Smooth muscle cell (in vitro differentiated cells): ENCODE results near the gene TMCC2. TPM values are rescaled to one million over a fixed set of nuclear protein-coding genes. Genes with fewer than 3 reads are reported as not detected.
A peak's percentile ranks its signal among the peaks of the same experiment; 100 is the strongest.

ENCODE experiments used
- DNase-seq: peaks from one replicate; lab custom pipeline; 2025; ENCODE audit not compliant: unreplicated experiment; lab: John Stamatoyannopoulos, UW
- H2AFZ ChIP-seq: fragments of 200-600 bp; sonication (generic); 2 replicates; pipeline ENCODE4 v1.6.0; 2016; ENCODE audit warnings: antibody characterized with exemption, low read depth, mild to moderate bottlenecking
- H3F3A ChIP-seq: fragments of 200-600 bp; sonication (generic); 2 replicates; pipeline ENCODE4 v1.6.0; 2017; ENCODE audit warnings: antibody characterized with exemption, low read depth
- H3K27ac ChIP-seq: fragments of 200-600 bp; sonication (generic); 2 replicates; pipeline ENCODE4 v1.5.1; 2016; ENCODE audit warnings: low read depth, mild to moderate bottlenecking
- H3K27me3 ChIP-seq: fragments of 200-600 bp; sonication (generic); 2 replicates; pipeline ENCODE4 v1.6.1; 2016; ENCODE audit warnings: low read depth, mild to moderate bottlenecking
- H3K36me3 ChIP-seq: fragments of 200-600 bp; sonication (generic); 2 replicates; pipeline ENCODE4 v1.5.1; 2016; ENCODE audit warnings: low read depth
- H3K4me1 ChIP-seq: fragments of 200-600 bp; sonication (generic); 2 replicates; pipeline ENCODE4 v1.5.1; 2016; ENCODE audit warnings: low read depth
- H3K4me2 ChIP-seq: fragments of 200-600 bp; sonication (generic); 2 replicates; pipeline ENCODE4 v1.6.0; 2016; ENCODE audit warnings: mild to moderate bottlenecking
- H3K4me3 ChIP-seq: fragments of 200-600 bp; sonication (generic); 2 replicates; pipeline ENCODE4 v1.5.1; 2016; ENCODE audit warnings: mild to moderate bottlenecking
- H3K79me2 ChIP-seq: fragments of 200-600 bp; sonication (generic); 2 replicates; pipeline ENCODE4 v1.6.0; 2016; ENCODE audit warnings: low read depth, mild to moderate bottlenecking
- H3K9ac ChIP-seq: fragments of 200-600 bp; sonication (generic); 2 replicates; pipeline ENCODE4 v1.6.0; 2016; ENCODE audit warnings: low read depth
- H3K9me3 ChIP-seq: fragments of 200-600 bp; sonication (generic); replicated peaks from 2 replicates; pipeline ENCODE4 v1.5.1; 2016; ENCODE audit warnings: low read depth
- H4K20me1 ChIP-seq: fragments of 200-600 bp; sonication (generic); 2 replicates; pipeline ENCODE4 v1.6.0; 2016; ENCODE audit warnings: low read depth
- CTCF ChIP-seq: fragments of 200-600 bp; sonication (generic); IDR thresholded peaks from 2 replicates; pipeline ENCODE4 v1.5.1; 2017; ENCODE audit warnings: borderline replicate concordance, mild to moderate bottlenecking, antibody characterized with exemption; ENCODE audit not compliant: insufficient read depth, poor library complexity, severe bottlenecking
- WGBS: methylation state at CpG from one replicate; pipeline ENCODE4 v1.1.7; 2016; ENCODE audit warnings: low lambda C conversion rate; 5-methylcytosine and 5-hydroxymethylcytosine counted together
- polyA plus RNA-seq: library from polyadenylated mRNA; unstranded; fragments of >200 nt; fragmentation: Nextera tagmentation; extraction: Ambion mirVana; gene quantifications from 2 replicates; pipeline ENCODE4 v1.2.1, GENCODE V29; 2016
- total RNA-seq: library from RNA; depleted of rRNA; stranded (reverse); fragments of >200 nt; gene quantifications from 2 replicates; pipeline ENCODE4 v1.2.3, GENCODE V29; 2014

Gene TMCC2
- total and polyA plus RNA-seq, 2 experiments from 2014 or later: 3.3 to 5.6 TPM

- Histone ChIP-seq H3K4me2 (peak overlapping the region; percentile 94), H3K9me3 (no peaks in the 10 kb centered on the region), H3K4me1 (peaks cover 60% of the 10 kb centered on the region), H3K4me3 (peak overlapping the region; percentile 83), H3F3A (no peaks in the 10 kb centered on the region), H4K20me1 (peaks cover 67% of the 10 kb centered on the region), H3K27ac (no peak overlapping the region), H2AFZ (no peak overlapping the region), H3K79me2 (peaks cover 68% of the 10 kb centered on the region), H3K9ac (no peak overlapping the region), H3K27me3 (no peaks in the 10 kb centered on the region), H3K36me3 (no peaks in the 10 kb centered on the region)
- no peak for TF ChIP-seq CTCF
- 45% methylated on average over 6 of the region's 6 CpGs for WGBS
- DNase-seq: no peak
Observed at GRCh38 chr1:205319081-205320018, 91.6 kb downstream of the TMCC2 start.

GRCh38 chr1:205321162-205321958 is 93.6 kb downstream of the TMCC2 start, which contains the start of gene NUAK2:
Gene NUAK2 (minus strand): TSS chr1:205321745. CDS start chr1:205321628, 117 bp downstream.
- Histone ChIP-seq H3K9ac (peak within 1 kb of the TSS; percentile 66), H3K4me2 (peak within 1 kb of the TSS; percentile 94), H3K36me3 (no peaks in the 10 kb centered on the region), H3K79me2 (peaks cover 48% of the 10 kb centered on the region), H3K4me3 (peak within 1 kb of the TSS; percentile 83), H3K27ac (peak within 1 kb of the TSS; percentile 25), H3K9me3 (no peaks in the 10 kb centered on the region), H3F3A (no peaks in the 10 kb centered on the region), H3K27me3 (no peaks in the 10 kb centered on the region), H4K20me1 (peaks cover 49% of the 10 kb centered on the region), H3K4me1 (peaks cover 45% of the 10 kb centered on the region), H2AFZ (peak within 1 kb of the TSS; percentile 67)
- peak; percentile 15 for TF ChIP-seq CTCF
- peak; percentile 68 for DNase-seq
- under 1% methylated on average over 73 of the region's 75 CpGs for WGBS

- Histone ChIP-seq H3K27me3 (no peaks in the 10 kb centered on the region), H3K36me3 (no peaks in the 10 kb centered on the region), H3F3A (no peaks in the 10 kb centered on the region), H3K9ac (no peak overlapping the region), H3K79me2 (peaks cover 42% of the 10 kb centered on the region), H3K4me3 (peak overlapping the region; percentile 83), H3K27ac (no peak overlapping the region), H3K4me2 (peak overlapping the region; percentile 94), H4K20me1 (peaks cover 44% of the 10 kb centered on the region), H3K9me3 (no peaks in the 10 kb centered on the region), H2AFZ (no peak overlapping the region), H3K4me1 (peaks cover 39% of the 10 kb centered on the region)
- no peak for DNase-seq
- WGBS: 32% methylated on average over 5 of the region's 5 CpGs
- TF ChIP-seq CTCF: no peak
Observed at GRCh38 chr1:205321959-205322283, 94.2 kb downstream of the TMCC2 start.

Other genes starting within 250 kb of the TMCC2 start
- not detected in 2 replicates for gene CNTN2, start 184.7 kb upstream of the TMCC2 start, total RNA-seq
- 0.53 TPM in 1 of 2 replicates, not detected in the other for gene CNTN2, start 184.7 kb upstream of the TMCC2 start, polyA plus RNA-seq
- gene TMEM81, start 143.5 kb upstream of the TMCC2 start, total RNA-seq: 0.54 and 1.9 TPM in 2 replicates
- gene TMEM81, start 143.5 kb upstream of the TMCC2 start, polyA plus RNA-seq: 0.92 and 1.8 TPM in 2 replicates
- gene RBBP5, start 106.0 kb upstream of the TMCC2 start, total RNA-seq: 18.8 and 19.0 TPM in 2 replicates
- 9.3 and 12.8 TPM in 2 replicates for gene RBBP5, start 106.0 kb upstream of the TMCC2 start, polyA plus RNA-seq
- 8.7 and 12.1 TPM in 2 replicates for gene DSTYK, start 16.2 kb upstream of the TMCC2 start, total RNA-seq
- gene DSTYK, start 16.2 kb upstream of the TMCC2 start, polyA plus RNA-seq: 6.9 TPM in 2 replicates
- 6.6 and 11.3 TPM in 2 replicates for gene NUAK2, start 93.8 kb downstream of the TMCC2 start, total RNA-seq
- gene NUAK2, start 93.8 kb downstream of the TMCC2 start, polyA plus RNA-seq: 15.8 and 16.8 TPM in 2 replicates
- gene KLHDC8A, start 129.0 kb downstream of the TMCC2 start, total RNA-seq: 0.54 TPM in 1 of 2 replicates, not detected in the other
- gene KLHDC8A, start 129.0 kb downstream of the TMCC2 start, polyA plus RNA-seq: 0.33 and 0.84 TPM in 2 replicates
- 1.3 and 5.8 TPM in 2 replicates for gene LEMD1, start 194.1 kb downstream of the TMCC2 start, total RNA-seq
- gene LEMD1, start 194.1 kb downstream of the TMCC2 start, polyA plus RNA-seq: 8.0 and 15.0 TPM in 2 replicates
- 1.3 and 3.9 TPM in 2 replicates for gene BLACAT1, start 228.1 kb downstream of the TMCC2 start, total RNA-seq
- gene BLACAT1, start 228.1 kb downstream of the TMCC2 start, polyA plus RNA-seq: 0.72 and 2.8 TPM in 2 replicates